Ishikawa (cell line): ENCODE data around the gene EGR4.

ENCODE experiments used
- EGR1 ChIP-seq: IDR thresholded peaks from 2 replicates; pipeline ENCODE4 v1.6.1; 2012
- RAD21 ChIP-seq: IDR thresholded peaks from 2 replicates; pipeline ENCODE4 v1.6.1; 2012; ENCODE audit warnings: low read depth
- TEAD4 ChIP-seq: IDR thresholded peaks from 2 replicates; pipeline ENCODE4 v1.6.1; 2012
- YY1 ChIP-seq: IDR thresholded peaks from 2 replicates; pipeline ENCODE4 v1.6.1; 2012; ENCODE audit warnings: low read depth

GRCh38 chr2:73272270-73272669 lies 21.1 kb downstream of the EGR4 start:
- no peak for TF ChIP-seq YY1
- no peak for TF ChIP-seq RAD21
- no peak for TF ChIP-seq EGR1
- no peak for TF ChIP-seq TEAD4
